ENCODE measurements around the gene DLG2. TPM values are rescaled to one million over a fixed set of nuclear protein-coding genes. Genes with fewer than 3 reads are reported as not detected.

Gene DLG2
- total and polyA plus RNA-seq, 2 of the 8 experiments (the other 6 are each of a cell fraction or from before 2014, with no cell fraction given): 1.7 to 14.3 TPM

DNA sequence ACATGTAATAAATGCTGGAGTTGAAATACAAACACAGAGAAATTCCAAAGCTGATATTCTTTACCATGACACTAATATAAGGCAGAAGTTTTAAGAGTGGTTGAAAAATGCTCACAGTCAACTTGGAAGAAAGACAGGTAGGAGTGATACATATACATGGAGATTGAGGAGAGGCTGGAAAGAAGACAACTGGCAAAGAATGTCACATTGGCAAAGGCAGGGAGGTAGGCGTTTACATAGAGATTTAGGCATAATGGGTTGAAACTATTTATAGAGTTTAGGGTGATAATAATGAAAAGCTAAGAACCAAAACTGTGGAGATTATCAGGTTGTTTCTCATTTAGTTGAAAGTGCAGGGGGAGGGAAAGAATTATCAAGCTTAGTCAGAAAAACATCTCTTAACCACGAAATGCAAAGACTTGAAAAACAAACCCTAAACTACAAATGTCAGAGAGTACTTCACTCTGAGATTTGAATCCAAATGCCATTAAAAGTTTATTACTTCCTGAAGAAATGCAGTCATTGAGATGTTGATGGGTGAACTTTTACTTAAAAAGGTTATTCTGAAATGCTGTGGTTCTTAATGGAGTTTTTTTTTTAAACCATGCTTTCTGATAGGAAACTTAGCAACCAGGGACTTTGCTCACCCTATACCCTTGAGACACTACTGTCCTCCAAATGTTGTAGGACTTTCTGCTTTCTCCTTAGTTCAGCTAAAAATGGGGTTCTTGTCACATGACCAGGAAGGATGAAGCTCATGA is 2202.6 kb downstream of the DLG2 start:
- H3K23me2 ChIP-seq (ENCODE audit: low read depth, low read length): no peaks in the 10 kb centered on the region
- no peak overlapping the region for H2BK20ac ChIP-seq (ENCODE audit: low read length)
- 83% methylated on average over 2 of the region's 2 CpGs; no CpG with 5 or more reads in 1 of the 2 experiments for WGBS, 2 experiments (ENCODE audit: extremely low coverage in 1 of 2, insufficient coverage in 1 of 2, insufficient read length in 1 of 2, insufficient replicate concordance in 2 of 2, low coverage in 1 of 2, low lambda C conversion rate in 2 of 2, missing lambda C conversion rate in 1 of 2)
- H3K9ac ChIP-seq (replicated peaks in 1 of 4; ENCODE audit: extremely low read depth in 1 of 4, low read depth in 3 of 4, low read length in 3 of 4): no peak overlapping the region
- POLR2A ChIA-PET (ENCODE audit: partially characterized antibody): no interaction called here
- no peak overlapping the region for H2BK5ac ChIP-seq (ENCODE audit: low read depth, low read length)
- H3K4ac ChIP-seq (replicated peaks; ENCODE audit: insufficient read length, low read depth, low read length): no peak overlapping the region
- H3K27ac ChIP-seq (ENCODE audit: low read depth, low read length): no peak overlapping the region
- no peak overlapping the region for H3K56ac ChIP-seq (replicated peaks; ENCODE audit: insufficient read length, low read depth, low read length)
- H3K18ac ChIP-seq (ENCODE audit: extremely low read depth, low read length): no peak overlapping the region
- H2BK12ac ChIP-seq (ENCODE audit: low read depth, low read length): no peak overlapping the region
- H3K14ac ChIP-seq (ENCODE audit: insufficient read length): no peak overlapping the region
- no peak overlapping the region for H4K8ac ChIP-seq (ENCODE audit: extremely low read depth, insufficient read depth, low read length)
- H3K4me1 ChIP-seq (replicated peaks in 1 of 4; ENCODE audit: control insufficient read depth in 3 of 4, insufficient read depth in 4 of 4, low read length in 3 of 4): no peaks in the 10 kb centered on the region
- no peaks in the 10 kb centered on the region for H3K36me3 ChIP-seq (ENCODE audit: control insufficient read depth in 2 of 4, insufficient read depth in 4 of 4, low read length in 3 of 4)
- H4K5ac ChIP-seq (ENCODE audit: insufficient read length, low read depth, low read length): no peak overlapping the region
- H3K79me1 ChIP-seq (ENCODE audit: low read depth, low read length): no peaks in the 10 kb centered on the region
- no peaks in the 10 kb centered on the region for H3K79me2 ChIP-seq (ENCODE audit: control insufficient read depth in 1 of 2, insufficient read depth in 2 of 2, low read length in 2 of 2)
- no peak overlapping the region for H3K23ac ChIP-seq (ENCODE audit: insufficient read length)
- H4K91ac ChIP-seq (replicated peaks; ENCODE audit: insufficient read length, low read length): no peak overlapping the region
- no peaks in the 10 kb centered on the region for H3K9me3 ChIP-seq (ENCODE audit: insufficient read depth in 2 of 2, low read depth in 1 of 2, low read length in 1 of 2)
- H2AK5ac ChIP-seq (ENCODE audit: low read depth, low read length): no peak overlapping the region
- DNase-seq (ENCODE audit: low read depth in 1 of 2, low spot score in 2 of 2): no peak
- FAIRE-seq: no peak
- no peak overlapping the region for H2AFZ ChIP-seq (ENCODE audit: low read length)
- H2BK15ac ChIP-seq (ENCODE audit: low read length): no peak overlapping the region
- H3K27me3 ChIP-seq (replicated peaks in 1 of 4; ENCODE audit: control insufficient read depth in 3 of 4, extremely low read depth in 1 of 4, insufficient read depth in 3 of 4, low read length in 3 of 4): no peaks in the 10 kb centered on the region
- no peak overlapping the region for H3K4me2 ChIP-seq (ENCODE audit: insufficient read depth in 1 of 2, low read depth in 2 of 2, low read length in 2 of 2)
- CTCF ChIA-PET (ENCODE audit: partially characterized antibody): interaction anchor here (0.8 kb wide), 1 partner anchor 65 kb away, joined by 3 read pairs; no protein-coding TSS in a partner anchor
- H2BK120ac ChIP-seq (replicated peaks; ENCODE audit: low read depth, low read length): no peak overlapping the region
- no peak for TF ChIP-seq EGR1 (IDR thresholded peaks at IDR 0.05; ENCODE audit: borderline replicate concordance, low read depth, low read length)
- no peak for TF ChIP-seq BRCA1 (IDR thresholded peaks at IDR 0.05; ENCODE audit: low read depth, low read length)
- no peaks in the 10 kb centered on the region for H4K20me1 ChIP-seq (replicated peaks in 1 of 2; ENCODE audit: control insufficient read depth in 1 of 2, insufficient read depth in 2 of 2, low read length in 2 of 2)
- no peak overlapping the region for H3K4me3 ChIP-seq (ENCODE audit: extremely low read depth in 1 of 4, insufficient read depth in 2 of 4, low read depth in 3 of 4, low read length in 4 of 4)
